ENCODE measurements around the gene HNRNPAB. TPM values are rescaled to one million over a fixed set of nuclear protein-coding genes. Genes with fewer than 3 reads are reported as not detected.
A peak's percentile ranks its signal among the peaks of the same experiment; 100 is the strongest.
"Not testable (repeated sequence)": the region's sequence is repeated elsewhere in the genome, so short reads cannot be mapped to it uniquely, and the experiment has no call there.

The HNRNPAB gene
- total RNA-seq, 1 donor from 2014 or later = 48.6 TPM

DNA sequence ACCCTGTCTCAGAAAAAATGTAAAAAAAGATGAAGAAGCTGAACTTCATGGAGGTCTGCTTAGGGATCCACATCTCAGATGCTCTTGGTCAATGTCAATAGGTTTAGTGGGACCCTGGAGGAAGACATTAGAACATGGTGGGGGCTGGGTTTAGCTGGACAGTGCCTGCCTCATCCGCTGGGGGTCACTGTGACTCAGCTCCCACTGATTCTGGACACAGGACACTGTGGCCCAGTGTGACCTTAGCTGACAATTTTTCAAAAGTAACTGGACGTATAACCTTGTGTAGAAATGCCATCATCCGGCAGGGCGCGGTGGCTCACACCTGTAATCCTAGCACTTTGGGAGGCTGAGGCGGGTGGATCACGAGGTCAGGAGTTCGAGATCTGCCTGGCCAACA, 7.3 kb upstream of the HNRNPAB start:
- DNase-seq = no peak

GRCh38 chr5:178198151-178198550, 6.2 kb upstream of the HNRNPAB start:
- not testable (repeated sequence) for DNase-seq

- DNase-seq = no peak
Observed at GRCh38 chr5:178198706-178199105, 5.6 kb upstream of the HNRNPAB start.

DNA sequence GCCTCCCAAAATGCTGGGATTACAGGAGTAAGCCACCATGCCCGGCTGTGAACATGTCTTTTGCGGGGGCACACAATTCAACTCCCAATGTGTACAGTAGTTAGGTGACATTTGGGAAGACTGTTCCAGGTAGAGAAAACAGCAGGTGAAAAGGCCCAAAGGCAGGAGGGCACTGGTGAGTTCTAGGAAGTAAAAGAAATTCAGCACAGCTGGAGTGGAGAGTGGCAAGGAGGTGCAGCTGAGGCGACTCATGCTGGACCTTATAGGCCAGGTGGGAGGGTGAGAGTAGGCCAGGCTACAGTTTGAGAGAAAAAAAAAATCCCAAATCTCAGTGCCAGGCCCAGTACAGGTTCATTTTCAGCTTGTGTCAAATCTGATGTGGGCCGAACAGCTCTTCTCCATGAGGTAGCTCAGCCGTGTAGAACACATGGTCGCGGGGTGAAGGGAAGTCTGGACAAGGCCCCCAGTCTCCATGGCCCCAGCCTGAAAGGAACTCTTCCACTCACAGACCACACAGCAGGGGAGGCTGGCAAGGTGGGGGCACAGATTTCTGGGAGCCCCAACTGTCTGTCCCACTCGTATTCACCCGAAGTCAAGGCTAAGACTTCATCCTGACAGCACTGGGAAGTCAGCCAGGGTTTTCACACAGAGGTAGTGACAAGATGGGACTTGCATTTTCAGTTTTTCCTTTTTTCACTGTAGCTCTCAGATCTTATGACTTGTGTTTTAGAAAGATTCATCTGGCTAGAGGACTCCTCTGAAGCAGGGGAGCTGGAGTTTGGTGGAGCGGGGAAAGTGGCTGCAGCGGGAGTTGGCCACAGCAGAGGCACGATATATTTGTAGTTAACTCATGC, 4.5 kb upstream of the HNRNPAB start:
- DNase-seq = peak; percentile 10

DNA sequence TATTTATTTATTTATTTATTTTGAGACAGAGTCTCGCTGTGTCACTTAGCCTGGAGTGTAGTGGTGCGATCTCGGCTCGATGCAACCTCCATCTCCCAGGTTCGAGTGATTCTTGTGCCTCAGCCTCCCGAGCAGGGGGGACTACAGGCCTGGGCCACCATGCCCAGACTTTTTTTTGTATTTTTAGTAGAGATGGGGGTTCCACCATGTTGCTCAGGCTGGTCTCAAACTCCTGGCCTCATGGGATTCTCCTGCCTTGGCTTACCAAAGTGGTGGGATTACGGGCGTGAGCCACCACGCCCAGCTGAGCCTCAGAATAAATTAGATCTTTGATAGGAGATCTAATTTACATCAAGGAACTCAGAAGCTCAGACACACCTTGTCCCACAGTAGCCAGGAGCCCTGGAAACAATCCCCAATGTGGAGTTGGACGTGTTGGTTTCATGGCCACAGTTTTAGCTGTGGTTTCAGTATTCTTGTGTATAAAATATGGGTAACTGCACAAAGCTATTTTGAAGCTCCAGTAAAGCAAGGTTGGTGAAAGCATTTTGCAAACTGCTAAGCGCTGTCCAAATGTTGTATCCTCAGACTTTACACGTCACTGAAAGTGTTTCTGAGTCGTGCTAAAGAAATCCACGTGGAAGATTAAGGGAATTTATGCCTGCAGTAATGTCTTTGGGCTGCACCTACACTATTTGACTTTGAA, 3.0 kb upstream of the HNRNPAB start:
- no peak for DNase-seq

GRCh38 chr5:178201927-178202235, 2.5 kb upstream of the HNRNPAB start:
- DNase-seq = no peak

DNA sequence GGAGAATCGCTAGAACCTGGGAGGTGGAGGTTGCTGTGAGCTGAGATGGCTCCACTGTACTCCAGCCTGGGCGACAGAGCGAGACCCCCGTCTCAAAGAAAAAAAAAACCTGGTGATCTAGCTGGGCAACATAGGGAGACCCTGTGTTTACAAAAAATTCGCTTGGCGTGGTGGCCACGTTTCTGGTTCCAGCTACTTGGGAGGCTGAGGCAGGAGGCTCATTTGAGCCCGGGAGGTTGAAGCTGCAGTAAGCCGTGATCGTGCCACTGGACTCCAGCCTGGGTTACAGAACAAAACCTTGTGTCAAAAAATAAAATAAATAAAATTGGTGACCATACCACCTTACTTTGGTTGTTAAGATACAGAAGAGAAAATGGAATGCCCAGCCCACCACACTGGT, 1.8 kb upstream of the HNRNPAB start:
- DNase-seq = no peak

- no peak for DNase-seq
Observed at GRCh38 chr5:178203670-178204181, 607 bp upstream of the HNRNPAB start.

- DNase-seq = no peak
Observed at GRCh38 chr5:178204935-178205748, 809 bp downstream of the HNRNPAB start.

DNA sequence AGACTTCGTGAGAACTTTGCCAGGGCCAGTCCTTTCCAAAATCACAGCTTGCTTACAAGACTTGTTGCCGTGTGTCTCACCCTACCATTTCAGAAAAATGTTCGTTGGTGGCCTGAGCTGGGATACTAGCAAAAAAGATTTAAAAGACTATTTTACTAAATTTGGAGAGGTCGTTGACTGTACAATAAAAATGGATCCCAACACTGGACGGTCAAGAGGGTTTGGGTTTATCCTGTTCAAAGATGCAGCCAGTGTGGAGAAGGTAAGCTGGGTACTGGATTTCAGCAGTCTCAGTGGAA, 1.4 kb downstream of the HNRNPAB start:
- no peak for DNase-seq

- no peak for DNase-seq
Observed at GRCh38 chr5:178206166-178207101, 2.1 kb downstream of the HNRNPAB start.

- no peak for DNase-seq
Observed at GRCh38 chr5:178207183-178207916, 3.0 kb downstream of the HNRNPAB start.

DNA sequence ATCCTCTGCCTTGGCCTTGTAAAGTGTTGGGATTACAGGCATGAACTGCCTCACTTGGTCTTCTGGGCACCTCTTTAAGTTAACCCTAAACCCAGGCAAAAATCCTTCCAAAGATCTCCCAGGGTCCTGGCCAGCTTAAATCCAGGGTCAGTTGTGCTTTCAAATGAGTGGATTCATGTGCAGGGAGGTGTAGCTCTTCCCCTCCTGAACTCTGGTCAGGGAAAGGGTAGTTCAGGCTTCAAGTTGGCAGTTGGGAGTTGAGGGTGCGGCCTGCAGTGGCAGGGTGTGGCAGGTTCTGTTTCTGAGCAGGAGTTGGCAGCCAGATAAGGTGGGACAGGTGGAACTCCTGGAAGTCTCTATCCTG, 3.6 kb downstream of the HNRNPAB start:
- DNase-seq = no peak

DNA sequence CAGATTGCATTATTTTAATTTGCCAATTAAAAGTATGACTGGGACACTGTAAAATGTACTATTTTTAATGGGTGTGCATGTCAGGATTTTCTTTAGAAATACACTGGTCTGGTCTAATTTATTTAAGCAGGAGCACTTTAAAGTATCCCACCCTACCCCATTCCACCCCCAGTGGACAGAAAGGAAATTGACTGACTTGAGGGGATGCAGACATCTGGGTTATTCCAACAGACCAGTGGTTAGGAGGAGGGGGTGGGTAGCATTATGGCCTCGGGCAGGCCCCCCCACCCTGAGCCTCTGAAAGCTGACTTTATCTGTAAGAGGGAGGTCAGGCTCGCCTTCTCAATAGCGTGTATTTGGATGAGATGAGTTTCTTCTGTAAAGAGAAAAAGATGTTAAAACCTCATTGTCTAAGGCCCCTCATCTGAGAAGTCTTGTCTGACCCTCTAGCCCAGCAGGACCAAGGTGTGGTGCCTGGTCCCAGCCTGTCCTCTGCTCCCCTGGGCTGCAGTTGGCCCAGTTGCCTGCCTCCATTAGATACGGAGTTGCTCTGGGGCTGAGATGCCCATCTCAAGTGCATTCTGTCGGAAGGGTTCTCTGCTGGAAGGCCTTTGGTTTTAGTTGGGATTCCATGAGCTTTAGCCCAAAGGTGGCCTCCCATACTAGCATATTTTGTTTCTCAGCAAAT, 4.4 kb downstream of the HNRNPAB start:
- no peak for DNase-seq

DNA sequence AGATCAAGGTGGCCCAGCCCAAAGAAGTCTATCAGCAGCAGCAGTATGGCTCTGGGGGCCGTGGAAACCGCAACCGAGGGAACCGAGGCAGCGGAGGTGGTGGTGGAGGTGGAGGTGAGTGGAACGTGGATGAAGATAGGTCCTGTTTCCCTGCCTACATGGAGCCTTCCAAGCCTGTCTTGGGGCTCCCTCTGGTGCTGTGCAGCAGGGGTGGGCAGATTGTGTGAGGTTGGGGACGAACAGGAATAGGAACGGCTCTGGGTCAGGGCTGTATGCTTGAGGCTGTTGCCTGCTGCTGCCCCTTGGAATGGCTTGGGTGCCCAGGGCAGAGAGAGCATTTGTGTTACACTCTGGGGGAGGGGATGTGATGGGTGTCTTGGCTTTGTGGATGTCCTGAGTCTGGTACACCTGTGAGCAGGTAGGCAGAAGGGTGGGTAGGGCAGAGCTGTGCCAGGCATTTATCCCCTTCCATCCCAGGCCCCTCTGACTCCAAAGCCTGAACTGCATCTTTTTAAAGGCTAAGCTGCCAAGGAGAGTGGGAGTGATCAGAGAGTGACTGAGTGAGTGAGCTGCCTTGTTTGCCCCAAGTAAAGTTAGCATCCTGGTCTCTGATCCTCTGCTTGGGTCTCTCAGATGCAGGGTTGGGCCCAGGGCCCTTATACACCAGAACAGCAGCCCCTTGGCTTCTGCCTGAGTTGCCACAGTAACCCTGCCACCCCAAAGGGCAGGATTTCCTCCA, 5.2 kb downstream of the HNRNPAB start:
- no peak for DNase-seq

DNA sequence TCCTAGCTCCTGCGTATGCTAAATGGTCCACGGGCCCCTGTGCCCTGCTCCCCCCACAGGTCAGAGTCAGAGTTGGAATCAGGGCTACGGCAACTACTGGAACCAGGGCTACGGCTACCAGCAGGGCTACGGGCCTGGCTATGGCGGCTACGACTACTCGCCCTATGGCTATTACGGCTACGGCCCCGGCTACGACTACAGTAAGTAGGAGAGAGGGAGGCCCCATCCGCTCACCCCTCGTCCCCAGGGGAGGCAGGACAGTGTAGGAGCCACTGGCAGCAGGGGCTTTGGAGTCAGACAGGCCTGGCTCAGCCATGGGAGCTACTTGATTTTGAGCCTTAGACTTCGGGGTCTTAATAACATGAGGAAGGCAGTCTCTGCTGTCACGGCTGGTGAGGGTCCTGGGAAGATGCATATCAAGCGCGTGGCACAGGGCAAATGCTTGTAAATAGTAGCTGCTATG, 5.8 kb downstream of the HNRNPAB start:
- no peak for DNase-seq

DNA sequence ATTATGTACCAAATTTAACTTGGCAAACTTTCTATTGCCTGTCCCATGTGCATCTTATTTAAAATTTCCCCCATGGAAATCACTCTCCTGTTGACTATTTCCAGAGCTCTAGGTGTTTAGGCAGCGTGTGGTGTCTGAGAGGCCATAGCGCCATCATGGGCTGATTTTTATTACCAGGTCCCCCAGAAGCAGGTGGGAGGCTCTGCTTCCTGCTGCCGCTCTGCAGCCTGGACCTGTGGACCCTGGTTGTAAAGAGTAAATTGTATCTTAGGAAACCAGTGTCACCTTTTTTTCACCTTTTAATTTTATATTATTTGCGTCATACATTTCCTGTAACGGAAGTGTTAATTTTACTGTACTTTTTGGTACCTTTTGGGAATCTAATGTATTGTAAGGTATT, 6.4 kb downstream of the HNRNPAB start:
- DNase-seq = no peak

DNA sequence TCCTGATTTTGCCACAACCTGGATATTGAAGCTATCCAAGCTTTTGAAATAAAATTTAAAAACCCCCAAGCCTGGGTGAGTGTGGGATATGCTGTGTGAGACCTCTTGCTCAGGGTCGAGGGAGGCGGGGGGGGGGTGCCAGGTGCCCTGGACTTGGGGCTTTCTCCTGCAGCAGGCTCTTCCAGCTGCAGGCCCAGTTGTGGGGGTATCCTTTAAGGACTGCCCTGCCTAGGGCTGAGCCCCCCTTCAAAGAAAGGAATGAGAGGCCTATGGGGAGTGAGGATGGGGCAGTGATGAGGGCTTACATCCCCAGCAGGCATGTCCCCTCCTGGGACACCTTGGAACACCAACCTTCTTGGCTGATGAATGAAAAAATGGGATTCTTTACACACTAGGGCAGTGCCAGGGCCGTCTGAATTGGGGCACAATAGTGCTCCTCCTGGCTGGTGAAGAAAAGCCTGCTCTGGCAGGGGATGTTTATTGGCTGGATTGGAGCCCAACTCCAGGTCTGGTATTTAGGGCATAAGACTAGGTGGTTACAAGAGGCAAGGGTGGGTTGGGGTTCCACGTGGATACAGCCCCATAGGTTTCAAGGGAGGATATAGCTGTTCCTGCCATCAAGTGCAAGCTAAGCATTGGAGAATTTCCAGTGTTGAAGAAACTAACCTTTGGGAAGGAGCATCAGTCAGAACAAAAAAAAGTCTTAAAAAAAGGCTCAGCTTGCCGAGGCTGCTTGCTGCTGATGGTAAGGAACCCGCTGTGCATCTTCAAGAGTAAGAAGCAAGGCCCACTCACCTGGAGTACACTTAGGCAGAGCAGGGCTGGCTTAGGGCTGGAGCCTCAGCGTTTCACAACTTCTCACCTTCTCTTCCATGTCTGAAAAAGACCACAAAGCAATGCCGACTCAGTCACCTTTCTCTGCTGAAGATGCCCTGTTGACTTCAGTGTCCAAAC, 7.0 kb downstream of the HNRNPAB start:
- no peak for DNase-seq

Data from skin of body (tissue), 2 donors.